ENCODE data around the gene PFN3.
"Not testable (repeated sequence)": the region's sequence is repeated elsewhere in the genome, so short reads cannot be mapped to it uniquely, and the experiment has no call there.

PFN3 gene

DNA sequence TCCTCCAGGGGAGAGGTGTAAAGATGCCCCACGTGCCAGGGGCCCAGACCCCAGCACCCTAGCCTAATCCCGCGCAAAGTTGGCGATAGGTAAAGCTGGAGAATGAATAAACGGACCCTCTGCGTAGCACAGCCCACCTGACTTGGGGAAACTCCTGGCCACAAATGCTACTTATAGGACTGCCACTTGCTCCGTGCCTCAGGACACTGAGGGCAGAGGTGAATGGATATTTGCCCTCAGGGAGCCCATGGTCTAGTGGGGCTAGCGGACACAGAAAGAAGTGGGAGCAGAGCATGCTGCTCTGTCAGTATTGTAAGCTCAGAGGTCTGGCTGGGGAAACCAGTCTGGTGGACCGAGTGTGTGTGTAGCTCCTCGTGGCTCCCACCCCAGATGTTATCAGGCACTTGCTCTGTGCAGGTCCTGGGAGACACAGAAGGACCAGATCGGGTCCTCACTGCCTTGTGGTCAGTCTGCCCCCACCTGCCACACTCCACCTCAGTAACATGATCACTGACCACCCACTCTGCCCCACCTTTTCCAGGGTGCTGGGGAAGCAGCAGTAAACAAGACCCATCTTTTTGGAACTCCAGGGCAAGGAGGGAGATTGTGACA is 26.9 kb upstream of the PFN3 start:
- TF ChIP-seq CTCF (IDR thresholded peaks at IDR 0.05; ENCODE audit: insufficient read depth, low read depth, low read length, missing control alignments) = no peak
- H3K4me3 ChIP-seq (ENCODE audit: low read depth, low read length) = peak overlapping the region; percentile 87
- DNase-seq (ENCODE audit: low read depth) = no peak

GRCh38 chr5:177426566-177427210 is 26.2 kb upstream of the PFN3 start, which contains the start of gene GRK6:
Gene GRK6 (plus strand): TSS chr5:177426676. CDS start chr5:177426846, 170 bp downstream.
- peak; percentile 80 for DNase-seq (ENCODE audit: low read depth)
- peak within 1 kb of the TSS; percentile 87 for H3K4me3 ChIP-seq (ENCODE audit: low read depth, low read length)
- TF ChIP-seq CTCF (IDR thresholded peaks at IDR 0.05; ENCODE audit: insufficient read depth, low read depth, low read length, missing control alignments) = no peak

- DNase-seq (ENCODE audit: low read depth) = peak; percentile 100
- no peak for TF ChIP-seq CTCF (IDR thresholded peaks at IDR 0.05; ENCODE audit: insufficient read depth, low read depth, low read length, missing control alignments)
These were observed 25.5 kb upstream of the PFN3 start for GRCh38 chr5:177425801-177426565.

GRCh38 chr5:177425196-177425800 is 24.8 kb upstream of the PFN3 start:
- no peak for TF ChIP-seq CTCF (IDR thresholded peaks at IDR 0.05; ENCODE audit: insufficient read depth, low read depth, low read length, missing control alignments)
- H3K4me3 ChIP-seq (ENCODE audit: low read depth, low read length) = peak overlapping the region; percentile 60
- DNase-seq (ENCODE audit: low read depth) = no peak

More at GRCh38 chr5:177425801-177426565, 25.5 kb upstream of the PFN3 start:
- peak overlapping the region; percentile 60 for H3K4me3 ChIP-seq (ENCODE audit: low read depth, low read length)

- no peak for DNase-seq (ENCODE audit: low read depth)
- no peak for TF ChIP-seq CTCF (IDR thresholded peaks at IDR 0.05; ENCODE audit: insufficient read depth, low read depth, low read length, missing control alignments)
- H3K4me3 ChIP-seq (ENCODE audit: low read depth, low read length) = no peak overlapping the region
These were observed 23.2 kb upstream of the PFN3 start for GRCh38 chr5:177423671-177424070.

GRCh38 chr5:177421062-177421798 is 20.8 kb upstream of the PFN3 start:
- no peak for DNase-seq (ENCODE audit: low read depth)
- H3K4me3 ChIP-seq (ENCODE audit: low read depth, low read length) = no peak overlapping the region
- no peak for TF ChIP-seq CTCF (IDR thresholded peaks at IDR 0.05; ENCODE audit: insufficient read depth, low read depth, low read length, missing control alignments)

GRCh38 chr5:177420472-177420871 is 20.0 kb upstream of the PFN3 start:
- H3K4me3 ChIP-seq (ENCODE audit: low read depth, low read length); DNase-seq (ENCODE audit: low read depth): not testable (repeated sequence)

Measured in GM12865 (cell line).